IMR-90 (cell line): ENCODE data around the gene FBXW2. TPM values are rescaled to one million over a fixed set of nuclear protein-coding genes. Genes with fewer than 3 reads are reported as not detected.

Experiments
- ATAC-seq: fragments of 200-7000 bp; cut with Tn5 transposase; 2 replicates; pipeline ENCODE4 v1.9.1; 2020; ENCODE audit warnings: low read depth, mild to moderate bottlenecking, moderate library complexity
- BruUV-seq: library from RNA; stranded (reverse); fragments of 400-500 nt; replicated peaks from 2 replicates; lab custom pipeline; 2021; lab: Mats Ljungman, UMichigan
- CTCF ChIA-PET: fragments of 300-600 bp; formaldehyde crosslinking; extraction: SDS; loops from one replicate; lab custom pipeline; 2021; ENCODE audit warnings: antibody characterized with exemption; lab: Yijun Ruan, JAX
- POLR2A ChIA-PET: fragments of 300-600 bp; sonication (Branson Sonifier 250); formaldehyde crosslinking; loops from one replicate; lab custom pipeline; 2022; ENCODE audit warnings: antibody characterized with exemption; ENCODE audit not compliant: unreplicated experiment; lab: Charles Lee
- DNase-seq: peaks from one replicate; pipeline ENCODE4 v3.0.0; 2013
- H2AFZ ChIP-seq: replicated peaks from 2 replicates; pipeline ENCODE3; 2013; ENCODE audit warnings: low read length, mild to moderate bottlenecking; ENCODE audit not compliant: poor library complexity
- H2AK5ac ChIP-seq: 2 replicates; pipeline ENCODE4 v1.6.1; 2013; ENCODE audit warnings: low read depth, low read length, inconsistent platforms
- H2AK9ac ChIP-seq: replicated peaks from 2 replicates; pipeline ENCODE3; 2013; ENCODE audit warnings: mild to moderate bottlenecking, low read depth, low read length, moderate library complexity; ENCODE audit not compliant: poor library complexity
- H2BK120ac ChIP-seq: 2 replicates; pipeline ENCODE4 v1.6.1; 2013; ENCODE audit warnings: low read depth, low read length, inconsistent platforms
- H2BK15ac ChIP-seq: 3 replicates; pipeline ENCODE4 v1.6.1; 2013; ENCODE audit warnings: low read depth, low read length, inconsistent platforms
- H2BK20ac ChIP-seq: 2 replicates; pipeline ENCODE4 v1.6.1; 2013; ENCODE audit warnings: low read depth, mild to moderate bottlenecking, inconsistent platforms, low read length, moderate library complexity
- H2BK5ac ChIP-seq: 2 replicates; pipeline ENCODE4 v1.6.1; 2013; ENCODE audit warnings: mild to moderate bottlenecking, low read depth, low read length, inconsistent platforms; ENCODE audit not compliant: poor library complexity, severe bottlenecking
- H3K14ac ChIP-seq: replicated peaks from 2 replicates; pipeline ENCODE4 v1.6.1; 2013; ENCODE audit warnings: low read depth, low read length, inconsistent platforms
- H3K18ac ChIP-seq: 2 replicates; pipeline ENCODE4 v1.6.1; 2013; ENCODE audit warnings: low read depth, low read length, control low read depth
- H3K23ac ChIP-seq: 2 replicates; pipeline ENCODE4 v1.6.1; 2013; ENCODE audit warnings: low read depth, low read length, inconsistent platforms
- H3K27ac ChIP-seq: 2 replicates; pipeline ENCODE4 v1.5.1; 2013; ENCODE audit warnings: mild to moderate bottlenecking, control low read depth, low read length; ENCODE audit not compliant: insufficient read depth
- H3K27me3 ChIP-seq: 2 replicates; pipeline ENCODE4 v1.6.1; 2013; ENCODE audit warnings: low read length; ENCODE audit not compliant: control insufficient read depth, insufficient read depth
- H3K36me3 ChIP-seq: 2 replicates; pipeline ENCODE4 v1.6.1; 2013; ENCODE audit warnings: low read length, mixed read lengths; ENCODE audit not compliant: control insufficient read depth, insufficient read depth
- H3K4ac ChIP-seq: 2 replicates; pipeline ENCODE4 v1.6.1; 2013; ENCODE audit warnings: low read depth, low read length, inconsistent platforms
- H3K4me1 ChIP-seq: 2 replicates; pipeline ENCODE4 v1.6.1; 2013; ENCODE audit warnings: low read length, mixed read lengths; ENCODE audit not compliant: control insufficient read depth, insufficient read depth
- H3K4me2 ChIP-seq: 2 replicates; pipeline ENCODE4 v1.6.1; 2013; ENCODE audit warnings: low read depth, mild to moderate bottlenecking, control low read depth, low read length, moderate library complexity
- H3K4me3 ChIP-seq: 2 replicates; pipeline ENCODE4 v1.5.1; 2013; ENCODE audit warnings: low read depth, mild to moderate bottlenecking, control low read depth, low read length, moderate library complexity; ENCODE audit not compliant: insufficient read depth
- H3K56ac ChIP-seq: 2 replicates; pipeline ENCODE4 v1.6.1; 2013; ENCODE audit warnings: low read length, inconsistent platforms; ENCODE audit not compliant: insufficient read depth; ENCODE audit errors: extremely low read depth
- H3K79me1 ChIP-seq, 2 experiments: 2 replicates each; pipeline ENCODE4 v1.6.1; 2013; ENCODE audit warnings: low read length in 2 of 2, inconsistent platforms in 1 of 2, low read depth in 1 of 2
- H3K9ac ChIP-seq: 2 replicates; pipeline ENCODE4 v1.6.1; 2013; ENCODE audit warnings: low read depth, low read length, control low read depth
- H3K9me1 ChIP-seq: 2 replicates; pipeline ENCODE4 v1.6.1; 2013; ENCODE audit warnings: low read length, inconsistent platforms; ENCODE audit not compliant: insufficient read depth
- H3K9me3 ChIP-seq: 2 replicates; pipeline ENCODE4 v1.6.1; 2013; ENCODE audit warnings: low read length; ENCODE audit not compliant: control insufficient read depth, insufficient read depth
- H4K20me1 ChIP-seq: 2 replicates; pipeline ENCODE4 v1.6.1; 2013; ENCODE audit warnings: low read length, inconsistent platforms; ENCODE audit not compliant: insufficient read depth
- H4K5ac ChIP-seq: 2 replicates; pipeline ENCODE4 v1.6.1; 2013; ENCODE audit warnings: mild to moderate bottlenecking, low read depth, low read length, control low read depth
- H4K8ac ChIP-seq, 2 experiments: 2 replicates each; pipeline ENCODE4 v1.6.1; 2013; ENCODE audit warnings: low read depth in 2 of 2, low read length in 2 of 2, control low read depth in 1 of 2, inconsistent platforms in 1 of 2
- H4K91ac ChIP-seq: 2 replicates; pipeline ENCODE4 v1.6.1; 2013; ENCODE audit warnings: low read depth, low read length, inconsistent platforms; ENCODE audit not compliant: insufficient read depth
- CEBPB ChIP-seq: IDR thresholded peaks from 2 replicates; pipeline ENCODE4 v1.6.1; 2012; ENCODE audit warnings: low read depth, low read length, improper control_type of control experiment
- CHD1 ChIP-seq: IDR thresholded peaks from 2 replicates; pipeline ENCODE4 v1.6.1; 2012; ENCODE audit warnings: low read depth, low read length, improper control_type of control experiment
- MXI1 ChIP-seq: IDR thresholded peaks from 2 replicates; pipeline ENCODE4 v1.6.1; 2012; ENCODE audit warnings: low read depth, mild to moderate bottlenecking, low read length, moderate library complexity, borderline replicate concordance
- POLR2A ChIP-seq: IDR thresholded peaks from 2 replicates; pipeline ENCODE4 v1.6.1; 2012; ENCODE audit warnings: mild to moderate bottlenecking, low read depth, low read length
- RAD21 ChIP-seq: IDR thresholded peaks from 2 replicates; pipeline ENCODE4 v1.6.1; 2012; ENCODE audit warnings: low read length, improper control_type of control experiment
- RCOR1 ChIP-seq: IDR thresholded peaks from 2 replicates; pipeline ENCODE4 v1.6.1; 2012; ENCODE audit warnings: mild to moderate bottlenecking, low read length, improper control_type of control experiment; ENCODE audit not compliant: insufficient replicate concordance
- SMC3 ChIP-seq: fragments of 150-350 bp; IDR thresholded peaks from 2 replicates; pipeline ENCODE4 v1.6.1; 2016; ENCODE audit warnings: low read depth, mild to moderate bottlenecking, antibody characterized with exemption, low read length, moderate library complexity
- WGBS, 2 experiments: methylation state at CpG; one replicate each; pipeline versions ENCODE4 v1.1.5 to v1.1.7; 2013; ENCODE audit warnings: missing lambda C conversion rate in 2 of 2; ENCODE audit not compliant: insufficient read length in 1 of 2; ENCODE audit errors: extremely low coverage in 2 of 2; 5-methylcytosine and 5-hydroxymethylcytosine counted together
- dilution Hi-C: fragments of 300-500 bp; cut with HindIII; formaldehyde crosslinking; loops from one replicate; pipeline ENCODE4 v1.14.3; 2018; ENCODE audit warnings: low sequenced_read_pairs; ENCODE audit not compliant: unreplicated experiment
- in situ Hi-C: fragments of 300-500 bp; cut with MboI; formaldehyde crosslinking; loops from 3 replicates; pipeline ENCODE4 v1.14.3; 2019; ENCODE audit warnings: low sequenced_read_pairs, inconsistent platforms, mixed read lengths
- intact Hi-C: fragments of 100-400 bp; cut with micrococcal nuclease; formaldehyde crosslinking; loops from 2 replicates; pipeline ENCODE4 v1.10.0; 2022
- polyA plus RNA-seq, 3 experiments: library from polyadenylated mRNA; depleted of rRNA; stranded (reverse); fragments of >200 nt; gene quantifications; 2 replicates each; pipeline ENCODE4 v1.2.3, GENCODE V29; 2012; ENCODE audit warnings: low replicate concordance in 1 of 3
- total RNA-seq: library from RNA; depleted of rRNA; stranded (reverse); fragments of >200 nt; gene quantifications from 2 replicates; pipeline ENCODE4 v1.2.3, GENCODE V29; 2012
- TF ChIP-seq, protein P1 (sequence below): fragments of 150-350 bp; IDR thresholded peaks from 2 replicates; pipeline ENCODE4 v1.6.1; 2016; ENCODE audit warnings: low read depth, mild to moderate bottlenecking, low read length, moderate library complexity, borderline replicate concordance
- TF ChIP-seq, protein P2 (sequence below): fragments of 150-350 bp; IDR thresholded peaks from 2 replicates; pipeline ENCODE4 v1.6.1; 2017; ENCODE audit warnings: mild to moderate bottlenecking, antibody characterized with exemption, low read length, low read depth

Gene FBXW2
- total and polyA plus RNA-seq, 2 of the 4 experiments (the other 2 are of a cell fraction): 27.1 to 43.5 TPM

DNA sequence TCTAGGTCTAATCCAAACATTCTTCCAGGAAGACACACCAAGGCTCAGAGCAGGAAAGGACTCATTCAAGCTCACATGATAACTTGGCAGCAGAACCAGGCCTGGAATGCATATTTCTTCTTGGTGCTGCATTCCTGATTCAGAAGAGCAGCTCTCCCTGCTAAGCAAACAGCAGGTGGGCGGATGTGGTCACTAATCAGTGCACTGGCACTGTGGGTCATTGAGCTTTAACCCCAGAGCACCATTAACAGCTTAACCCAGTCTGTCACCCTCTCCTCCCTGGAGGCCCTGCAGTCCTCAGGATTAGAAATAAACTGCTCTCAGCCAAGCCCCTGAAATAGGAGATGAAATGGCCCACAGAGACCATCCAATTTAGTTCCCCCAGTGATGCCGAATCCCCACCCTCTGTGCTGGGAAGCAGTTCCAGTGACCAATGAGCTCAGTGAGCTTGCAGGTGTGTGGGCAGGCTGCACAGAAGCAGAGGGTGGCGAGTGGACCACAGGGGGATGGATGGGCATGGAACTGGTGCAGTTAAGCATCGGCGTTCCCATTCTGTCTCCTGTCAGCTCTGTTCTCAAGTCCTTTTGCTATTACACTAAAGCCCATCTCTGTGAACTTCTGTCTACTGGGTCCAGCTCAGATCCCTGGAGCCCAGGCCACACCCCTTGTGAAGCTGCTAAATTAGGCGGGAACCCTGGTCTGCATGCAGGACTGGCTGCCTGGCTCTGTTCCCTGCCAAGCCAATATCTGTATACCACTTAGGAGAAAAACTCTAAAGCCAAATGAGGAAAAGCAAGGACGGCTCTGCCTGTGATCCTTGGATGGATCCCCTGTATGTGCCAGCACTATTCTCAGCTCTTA is 62.3 kb downstream of the FBXW2 start (continued):
- TF ChIP-seq MXI1: no peak

DNA sequence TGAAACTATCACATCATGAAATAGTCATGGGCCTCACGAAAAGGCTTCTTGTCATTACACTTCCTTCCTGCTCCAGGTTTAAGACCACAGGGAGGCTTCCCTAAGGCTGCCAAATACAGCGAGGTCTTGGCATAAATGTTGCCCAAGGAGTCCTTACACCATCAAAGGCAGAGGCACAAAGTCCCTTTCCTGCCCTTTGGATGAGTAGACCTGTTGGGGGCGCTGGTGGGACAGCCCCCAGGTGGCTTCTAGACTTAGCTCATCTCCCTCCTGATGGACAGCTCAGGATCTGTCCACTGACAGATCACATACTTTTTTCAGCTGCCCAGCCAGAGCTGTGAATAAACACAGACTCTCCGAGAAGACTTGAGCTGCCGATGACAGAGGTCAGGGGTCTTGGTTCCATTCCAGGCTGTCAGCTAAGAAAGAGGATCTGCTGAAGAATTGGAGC is 63.4 kb downstream of the FBXW2 start:
- H3K9me1 ChIP-seq: peaks cover 3% of the 10 kb centered on the region; the same call in 1 of the 2 replicates
- 41% methylated on average over 3 of the region's 5 CpGs; no CpG with 5 or more reads in 1 of the 2 experiments for WGBS, 2 experiments
- peak overlapping the region; percentile 76 for H2AK9ac ChIP-seq
- peak overlapping the region; percentile 59 for H4K91ac ChIP-seq
- H2AFZ ChIP-seq: peak overlapping the region; percentile 54
- dilution Hi-C loops: no loop called here
- H3K4ac ChIP-seq: peak overlapping the region; percentile 89
- no peak overlapping the region; the same call in 1 of the 2 replicates for H3K27ac ChIP-seq
- peak overlapping the region; percentile 89; the same call in 1 of the 2 replicates for H2BK20ac ChIP-seq
- no TSS peak for BruUV-seq
- ChIA-PET POLR2A (no interaction called here), CTCF (interaction anchor here (0.8 to 1.1 kb wide), 2 partner anchors 17 to 67 kb away, joined by 4 to 5 read pairs; no protein-coding TSS in a partner anchor)
- no peak overlapping the region for H2BK5ac ChIP-seq
- H4K8ac ChIP-seq: peak overlapping the region; percentile 21 to 51; a peak in 1 of 4 replicates
- H3K14ac ChIP-seq: peak overlapping the region; percentile 19
- H3K56ac ChIP-seq: no peak overlapping the region; the same call in 1 of the 2 replicates
- peaks cover 15% of the 10 kb centered on the region for H3K4me1 ChIP-seq
- H3K9me3 ChIP-seq: no peaks in the 10 kb centered on the region
- intact Hi-C loops: no loop called here
- peak overlapping the region; percentile 88 for H2BK120ac ChIP-seq
- H2BK15ac ChIP-seq: peak overlapping the region; percentile 82; the same call in 1 of the 3 replicates
- no peak overlapping the region for H3K4me3 ChIP-seq
- peak overlapping the region; percentile 23 for H4K5ac ChIP-seq
- peak overlapping the region; percentile 2 for H3K18ac ChIP-seq
- DNase-seq (no peak), ATAC-seq (no peak)
- in situ Hi-C loops: no loop called here
- TF ChIP-seq, protein P1, sequence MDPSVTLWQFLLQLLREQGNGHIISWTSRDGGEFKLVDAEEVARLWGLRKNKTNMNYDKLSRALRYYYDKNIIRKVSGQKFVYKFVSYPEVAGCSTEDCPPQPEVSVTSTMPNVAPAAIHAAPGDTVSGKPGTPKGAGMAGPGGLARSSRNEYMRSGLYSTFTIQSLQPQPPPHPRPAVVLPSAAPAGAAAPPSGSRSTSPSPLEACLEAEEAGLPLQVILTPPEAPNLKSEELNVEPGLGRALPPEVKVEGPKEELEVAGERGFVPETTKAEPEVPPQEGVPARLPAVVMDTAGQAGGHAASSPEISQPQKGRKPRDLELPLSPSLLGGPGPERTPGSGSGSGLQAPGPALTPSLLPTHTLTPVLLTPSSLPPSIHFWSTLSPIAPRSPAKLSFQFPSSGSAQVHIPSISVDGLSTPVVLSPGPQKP: no peak
- TF ChIP-seq POLR2A (no peak), MXI1 (no peak), SMC3 (no peak), RCOR1 (no peak), CHD1 (no peak), RAD21 (no peak), CEBPB (no peak)
- TF ChIP-seq, protein P2, sequence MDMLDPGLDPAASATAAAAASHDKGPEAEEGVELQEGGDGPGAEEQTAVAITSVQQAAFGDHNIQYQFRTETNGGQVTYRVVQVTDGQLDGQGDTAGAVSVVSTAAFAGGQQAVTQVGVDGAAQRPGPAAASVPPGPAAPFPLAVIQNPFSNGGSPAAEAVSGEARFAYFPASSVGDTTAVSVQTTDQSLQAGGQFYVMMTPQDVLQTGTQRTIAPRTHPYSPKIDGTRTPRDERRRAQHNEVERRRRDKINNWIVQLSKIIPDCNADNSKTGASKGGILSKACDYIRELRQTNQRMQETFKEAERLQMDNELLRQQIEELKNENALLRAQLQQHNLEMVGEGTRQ: no peak
- H3K9ac ChIP-seq: no peak overlapping the region
- H3K36me3 ChIP-seq: no peaks in the 10 kb centered on the region
- no peaks in the 10 kb centered on the region for H3K79me1 ChIP-seq
- H2AK5ac ChIP-seq: peak overlapping the region; percentile 90; the same call in 1 of the 2 replicates
- no peak overlapping the region for H3K4me2 ChIP-seq
- H3K23ac ChIP-seq: peak overlapping the region; percentile 2
- H3K27me3 ChIP-seq: no peaks in the 10 kb centered on the region
- peaks cover 3% of the 10 kb centered on the region; the same call in 1 of the 2 replicates for H4K20me1 ChIP-seq
